T-cell (primary cell): ENCODE data around the gene PLAGL2. TPM values are rescaled to one million over a fixed set of nuclear protein-coding genes. Genes with fewer than 3 reads are reported as not detected.

ENCODE experiments used
- ATAC-seq, 4 experiments: fragments of 200-7000 bp in 3 of 4; fragments of 150-1000 bp in 1 of 4; cut with Tn5 transposase; replicated peaks in 1 of 4; 1 replicate in 3 of 4; 2 replicates in 1 of 4; pipeline ENCODE4 v1.10.0; 2021; ENCODE audit warnings: moderate library complexity in 3 of 4, mild to moderate bottlenecking in 2 of 4, moderate number of reproducible peaks in 1 of 4
- CTCF ChIA-PET, 2 donors: fragments of 300-600 bp; sonication (Branson Sonifier 250); formaldehyde crosslinking; loops; one replicate each; lab custom pipeline; 2022; ENCODE audit warnings: antibody characterized with exemption in 2 of 2; lab: Charles Lee
- POLR2A ChIA-PET, 2 donors: fragments of 300-600 bp; sonication (Branson Sonifier 250); formaldehyde crosslinking; loops; one replicate each; lab custom pipeline; 2022; ENCODE audit warnings: antibody characterized with exemption in 2 of 2; lab: Charles Lee
- DNase-seq, 35 experiments: peaks; one replicate each; pipeline versions ENCODE4 v3.0.0 to v3.0.0-alpha.2; 2013 to 2023
- H3K27ac ChIP-seq: one replicate; pipeline ENCODE4 v1.5.1; 2013; ENCODE audit warnings: low read length
- H3K27me3 ChIP-seq, 2 experiments: replicated peaks in 1 of 2; 1 replicate in 1 of 2; 2 replicates in 1 of 2; pipeline versions ENCODE4 v1.6.1 to v1.7.0; 2013; ENCODE audit warnings: low read length in 1 of 2, mixed read lengths in 1 of 2; ENCODE audit not compliant: control insufficient read depth in 2 of 2, insufficient read depth in 2 of 2; ENCODE audit errors: extremely low read depth in 1 of 2
- H3K36me3 ChIP-seq, 2 donors: 1 replicate in 1 of 2; 2 replicates in 1 of 2; pipeline versions ENCODE4 v1.6.1 to v1.7.0; 2013; ENCODE audit warnings: low read length in 1 of 2; ENCODE audit not compliant: control insufficient read depth in 2 of 2, insufficient read depth in 1 of 2; ENCODE audit errors: extremely low read depth in 1 of 2
- H3K4me1 ChIP-seq, 2 experiments: 1 replicate in 1 of 2; 2 replicates in 1 of 2; pipeline versions ENCODE4 v1.6.1 to v1.7.0; 2013; ENCODE audit warnings: low read length in 2 of 2, mixed read lengths in 1 of 2; ENCODE audit not compliant: insufficient read depth in 2 of 2, control insufficient read depth in 1 of 2; ENCODE audit errors: extremely low read depth in 1 of 2
- H3K4me3 ChIP-seq, 2 donors: 1 replicate in 1 of 2; 2 replicates in 1 of 2; pipeline versions ENCODE4 v1.5.1 to v1.7.0; 2013; ENCODE audit warnings: mild to moderate bottlenecking in 2 of 2, low read length in 1 of 2, moderate library complexity in 1 of 2; ENCODE audit not compliant: control insufficient read depth in 1 of 2; ENCODE audit errors: extremely low read depth in 1 of 2
- H3K9me3 ChIP-seq: 2 replicates; pipeline ENCODE4 v1.7.0; 2013
- H3K27ac Mint-ChIP-seq, 2 donors: one replicate each; pipeline ENCODE4 v1.8.0; 2020 to 2021; ENCODE audit warnings: mild to moderate bottlenecking in 2 of 2, mixed read lengths in 2 of 2
- H3K27me3 Mint-ChIP-seq, 2 donors: one replicate each; pipeline ENCODE4 v1.8.0; 2021 to 2022; ENCODE audit warnings: mixed read lengths in 2 of 2
- H3K36me3 Mint-ChIP-seq: one replicate; pipeline ENCODE4 v1.8.0; 2021; ENCODE audit warnings: mixed read lengths
- H3K4me1 Mint-ChIP-seq, 3 donors: one replicate each; pipeline ENCODE4 v1.8.0; 2020 to 2022; ENCODE audit warnings: mixed read lengths in 3 of 3, mild to moderate bottlenecking in 1 of 3
- H3K4me3 Mint-ChIP-seq, 3 donors: one replicate each; pipeline ENCODE4 v1.8.0; 2020 to 2022; ENCODE audit warnings: mild to moderate bottlenecking in 3 of 3, mixed read lengths in 3 of 3, moderate library complexity in 3 of 3
- H3K9me3 Mint-ChIP-seq, 3 donors: one replicate each; pipeline ENCODE4 v1.8.0; 2020 to 2022; ENCODE audit warnings: mixed read lengths in 3 of 3
- WGBS: methylation state at CpG from one replicate; pipeline ENCODE4 v1.1.5; 2013; ENCODE audit warnings: missing lambda C conversion rate; ENCODE audit not compliant: insufficient coverage; 5-methylcytosine and 5-hydroxymethylcytosine counted together
- total RNA-seq, 35 experiments: library from RNA in 6 of 35; stranded (reverse) in 6 of 35; fragments of 120-200 nt in 1 of 35; gene quantifications; one replicate each; pipeline versions ENCODE4 v1.2.1 to v1.2.4 and lab custom pipeline; 2013 to 2026

Gene PLAGL2
- total RNA-seq, 5 donors from 2014 or later (not counting 1 experiment from before 2014, with no cell fraction given), result 12.6 to 18.2 (median 16.3) TPM

DNA sequence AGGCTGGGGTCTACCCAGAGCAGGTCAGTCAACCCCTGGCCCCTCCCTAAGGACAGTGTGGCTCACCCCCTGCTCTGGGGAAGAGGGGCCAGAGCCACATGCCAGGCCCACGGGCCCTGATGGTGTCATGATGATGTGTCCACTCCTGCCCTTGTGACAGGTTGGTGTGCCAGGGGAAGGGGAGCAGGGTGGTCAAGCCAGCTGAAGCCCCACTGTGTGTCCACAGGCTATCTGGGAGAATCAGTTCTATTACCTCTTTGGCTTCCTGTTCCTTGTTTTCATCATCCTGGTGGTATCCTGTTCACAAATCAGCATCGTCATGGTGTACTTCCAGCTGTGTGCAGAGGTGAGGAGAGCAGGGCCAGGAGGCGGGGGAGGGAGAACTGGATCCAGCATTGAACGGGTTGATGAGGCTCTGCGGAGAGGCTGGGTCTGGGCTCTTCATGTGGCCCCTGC, 47.7 kb downstream of the PLAGL2 start:
- Mint-ChIP-seq H3K27ac (no peak overlapping the region), H3K4me3 (no peak overlapping the region), H3K36me3 (peaks cover 44% of the 10 kb centered on the region), H3K9me3 (no peaks in the 10 kb centered on the region), H3K4me1 (peaks cover 0 to 2% (median 0%) of the 10 kb centered on the region in 3 donors), H3K27me3 (no peaks in the 10 kb centered on the region)
- Histone ChIP-seq H3K4me1 (no peaks in the 10 kb centered on the region), H3K4me3 (no peak overlapping the region), H3K9me3 (no peaks in the 10 kb centered on the region), H3K27ac (no peak overlapping the region), H3K27me3 (no peaks in the 10 kb centered on the region), H3K36me3 (peaks cover 8 to 70% of the 10 kb centered on the region in 2 donors)
- 84% methylated on average over 5 of the region's 5 CpGs for WGBS
- CTCF ChIA-PET, result no interaction called here
- POLR2A ChIA-PET, result no interaction called here
- DNase-seq (no peak), ATAC-seq (no peak)

GRCh38 chr20:32158943-32159660, 48.4 kb downstream of the PLAGL2 start:
- H3K4me1 Mint-ChIP-seq, result peaks cover 0 to 2% (median 0%) of the 10 kb centered on the region in 3 donors
- CTCF ChIA-PET, result no interaction called here
- no peaks in the 10 kb centered on the region for H3K9me3 Mint-ChIP-seq
- H3K4me1 ChIP-seq, result no peaks in the 10 kb centered on the region
- ATAC-seq (no peak), DNase-seq (no peak)
- H3K27ac Mint-ChIP-seq, result no peak overlapping the region
- no peak overlapping the region for H3K4me3 Mint-ChIP-seq
- peaks cover 45% of the 10 kb centered on the region for H3K36me3 Mint-ChIP-seq
- H3K27me3 Mint-ChIP-seq, result no peaks in the 10 kb centered on the region
- H3K4me3 ChIP-seq, result no peak overlapping the region
- no CpG with 5 or more reads among the region's 4 CpGs for WGBS
- H3K27me3 ChIP-seq, result no peaks in the 10 kb centered on the region
- H3K9me3 ChIP-seq, result no peaks in the 10 kb centered on the region
- H3K27ac ChIP-seq, result no peak overlapping the region
- POLR2A ChIA-PET, result no interaction called here
- H3K36me3 ChIP-seq, result peaks cover 8 to 66% of the 10 kb centered on the region in 2 donors

- peaks cover 8 to 67% of the 10 kb centered on the region in 2 donors for H3K36me3 ChIP-seq
- Mint-ChIP-seq H3K27me3 (no peaks in the 10 kb centered on the region), H3K36me3 (peaks cover 45% of the 10 kb centered on the region), H3K4me1 (peaks cover 0 to 2% (median 0%) of the 10 kb centered on the region in 3 donors), H3K9me3 (no peaks in the 10 kb centered on the region), H3K4me3 (no peak overlapping the region), H3K27ac (peak overlapping the region in 1 of 2 donors; percentile 23)
- no peak overlapping the region for H3K4me3 ChIP-seq
- WGBS, result 96% methylated on average over 9 of the region's 11 CpGs
- H3K27me3 ChIP-seq, result no peaks in the 10 kb centered on the region
- ATAC-seq, result no peak
- no peak overlapping the region for H3K27ac ChIP-seq
- no peaks in the 10 kb centered on the region for H3K4me1 ChIP-seq
- ChIA-PET CTCF (no interaction called here), POLR2A (no interaction called here)
- DNase-seq, result no peak
- H3K9me3 ChIP-seq, result no peaks in the 10 kb centered on the region
These were observed 49.2 kb downstream of the PLAGL2 start for GRCh38 chr20:32158351-32158750.

- no peaks in the 10 kb centered on the region for H3K27me3 ChIP-seq
- POLR2A ChIA-PET, result no interaction called here
- no peak overlapping the region for H3K4me3 ChIP-seq
- CTCF ChIA-PET, result no interaction called here
- Mint-ChIP-seq H3K4me3 (no peak overlapping the region), H3K27me3 (no peaks in the 10 kb centered on the region), H3K9me3 (no peaks in the 10 kb centered on the region), H3K4me1 (peaks cover 0 to 2% (median 0%) of the 10 kb centered on the region in 3 donors), H3K27ac (no peak overlapping the region), H3K36me3 (peaks cover 51% of the 10 kb centered on the region)
- peaks cover 8 to 72% of the 10 kb centered on the region in 2 donors for H3K36me3 ChIP-seq
- H3K27ac ChIP-seq, result no peak overlapping the region
- ATAC-seq, result no peak
- DNase-seq, result no peak
- no peaks in the 10 kb centered on the region for H3K9me3 ChIP-seq
- no peaks in the 10 kb centered on the region for H3K4me1 ChIP-seq
- WGBS, result 95% methylated on average over 13 of the region's 14 CpGs
These were observed 49.9 kb downstream of the PLAGL2 start for GRCh38 chr20:32157611-32158010.

DNA sequence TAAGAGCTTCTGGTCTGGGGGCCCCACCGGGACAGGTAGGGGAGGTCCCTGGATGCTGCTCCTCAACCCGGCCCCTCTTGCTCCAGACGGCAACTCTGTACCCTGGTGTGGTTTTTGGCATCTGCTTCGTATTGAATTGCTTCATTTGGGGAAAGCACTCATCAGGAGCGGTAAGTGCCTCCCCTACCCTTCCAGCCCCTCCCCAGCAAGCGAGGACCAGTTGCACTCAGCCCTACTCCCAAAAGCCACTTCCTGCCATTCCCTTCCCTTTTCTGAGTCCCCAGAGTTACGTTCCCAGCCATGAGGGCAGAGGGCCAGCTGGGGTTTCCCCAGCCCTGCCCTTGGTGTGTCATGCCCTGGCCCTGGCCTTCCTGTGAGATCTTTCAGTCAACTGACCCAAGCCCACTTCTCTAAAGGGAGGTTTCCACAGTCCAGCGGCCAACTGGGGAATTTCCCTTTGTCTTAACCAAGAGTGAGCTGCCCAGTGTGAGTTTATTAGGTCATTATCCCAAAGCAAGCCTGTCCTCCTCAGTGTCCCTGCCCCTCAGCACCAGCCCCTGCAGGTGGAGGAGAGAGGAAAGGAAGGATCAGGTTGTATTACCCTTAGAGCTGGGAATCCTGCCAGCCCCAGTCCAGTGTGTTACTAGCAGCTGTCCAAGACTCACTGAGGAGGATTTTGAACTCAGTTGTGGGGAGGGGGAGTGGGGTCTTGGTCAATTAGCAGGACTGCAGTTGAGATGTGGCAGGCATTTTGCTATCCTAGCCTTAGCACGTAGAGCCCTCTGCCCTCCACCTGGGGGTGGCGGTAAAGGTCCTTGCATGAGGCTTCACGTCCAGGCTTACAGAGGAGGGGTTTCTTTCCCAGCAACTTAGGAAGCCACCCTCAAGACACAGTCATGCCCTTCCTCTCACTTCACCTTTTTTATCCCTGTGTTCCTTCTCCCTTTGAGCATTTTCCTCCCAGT, 52.2 kb downstream of the PLAGL2 start:
- CTCF ChIA-PET, result no interaction called here
- peaks cover 52% of the 10 kb centered on the region for H3K36me3 Mint-ChIP-seq

GRCh38 chr20:32153771-32154170, 53.8 kb downstream of the PLAGL2 start:
- H3K27ac Mint-ChIP-seq, result no peak overlapping the region
- peaks cover 12 to 69% of the 10 kb centered on the region in 2 donors for H3K36me3 ChIP-seq

More for the DNA sequence above, 52.2 kb downstream of the PLAGL2 start:
- no peak overlapping the region for H3K27ac ChIP-seq
- H3K27me3 ChIP-seq, result no peaks in the 10 kb centered on the region
- POLR2A ChIA-PET, result interaction anchor here in 1 of 2 donors (0.6 to 0.8 kb wide), 2 partner anchors 36 to 354 kb away, joined by 3 to 5 read pairs; no protein-coding TSS in a partner anchor
- Mint-ChIP-seq H3K27me3 (no peaks in the 10 kb centered on the region), H3K4me3 (no peak overlapping the region), H3K9me3 (no peaks in the 10 kb centered on the region), H3K4me1 (peaks cover 0 to 2% (median 0%) of the 10 kb centered on the region in 3 donors), H3K27ac (peak overlapping the region; percentile 39 to 68)
- H3K4me3 ChIP-seq, result no peak overlapping the region
- peak in 21 of 35 experiments; percentile 5 to 42 (median 12) for DNase-seq
- ATAC-seq, result peak in 1 of 4 experiments; percentile 13
- 76% methylated on average over 5 of the region's 11 CpGs for WGBS
- peaks cover 8 to 72% of the 10 kb centered on the region in 2 donors for H3K36me3 ChIP-seq
- no peaks in the 10 kb centered on the region for H3K4me1 ChIP-seq
- H3K9me3 ChIP-seq, result no peaks in the 10 kb centered on the region

More at GRCh38 chr20:32153771-32154170, 53.8 kb downstream of the PLAGL2 start:
- H3K9me3 ChIP-seq, result no peaks in the 10 kb centered on the region
- no peaks in the 10 kb centered on the region for H3K27me3 ChIP-seq
- ATAC-seq, result no peak
- ChIA-PET CTCF (no interaction called here), POLR2A (no interaction called here)
- peaks cover 0 to 2% (median 0%) of the 10 kb centered on the region in 3 donors for H3K4me1 Mint-ChIP-seq
- no peaks in the 10 kb centered on the region for H3K27me3 Mint-ChIP-seq
- peaks cover 53% of the 10 kb centered on the region for H3K36me3 Mint-ChIP-seq
- H3K4me3 ChIP-seq, result no peak overlapping the region
- H3K9me3 Mint-ChIP-seq, result no peaks in the 10 kb centered on the region
- WGBS, result 92% methylated on average over 2 of the region's 5 CpGs
- H3K4me3 Mint-ChIP-seq, result no peak overlapping the region
- no peaks in the 10 kb centered on the region for H3K4me1 ChIP-seq
- no peak overlapping the region for H3K27ac ChIP-seq
- no peak for DNase-seq
